Cardiac fibroblast (primary cell): ENCODE measurements around the gene EHD3.

Experiments
- DNase-seq, 2 donors: peaks; one replicate each; pipeline versions ENCODE4 v3.0.0 to v3.0.0-alpha.2; 2010; ENCODE audit warnings: low read depth in 2 of 2
- H3K4me3 ChIP-seq, 2 donors: replicated peaks in 1 of 2; 1 replicate in 1 of 2; 2 replicates in 1 of 2; pipeline ENCODE4 v1.5.1; 2011; ENCODE audit warnings: low read depth in 2 of 2, low read length in 2 of 2, mild to moderate bottlenecking in 2 of 2, moderate library complexity in 1 of 2
- CTCF ChIP-seq: IDR thresholded peaks from one replicate; pipeline ENCODE4 v1.5.1; 2011; ENCODE audit warnings: low read depth, mild to moderate bottlenecking, low read length, inconsistent platforms

The EHD3 gene

GRCh38 chr2:31253356-31254131 is 19.6 kb downstream of the EHD3 start:
- H3K4me3 ChIP-seq: no peak overlapping the region
- DNase-seq: no peak
- TF ChIP-seq CTCF: no peak

GRCh38 chr2:31254237-31255203 is 20.6 kb downstream of the EHD3 start:
- TF ChIP-seq CTCF: no peak
- H3K4me3 ChIP-seq: no peak overlapping the region
- DNase-seq: no peak

GRCh38 chr2:31255911-31256571 is 22.1 kb downstream of the EHD3 start:
- H3K4me3 ChIP-seq: no peak overlapping the region
- DNase-seq: no peak
- TF ChIP-seq CTCF: no peak

- no peak for DNase-seq
- TF ChIP-seq CTCF: no peak
- H3K4me3 ChIP-seq: no peak overlapping the region
Measured at GRCh38 chr2:31256611-31257382, 22.8 kb downstream of the EHD3 start.

DNA sequence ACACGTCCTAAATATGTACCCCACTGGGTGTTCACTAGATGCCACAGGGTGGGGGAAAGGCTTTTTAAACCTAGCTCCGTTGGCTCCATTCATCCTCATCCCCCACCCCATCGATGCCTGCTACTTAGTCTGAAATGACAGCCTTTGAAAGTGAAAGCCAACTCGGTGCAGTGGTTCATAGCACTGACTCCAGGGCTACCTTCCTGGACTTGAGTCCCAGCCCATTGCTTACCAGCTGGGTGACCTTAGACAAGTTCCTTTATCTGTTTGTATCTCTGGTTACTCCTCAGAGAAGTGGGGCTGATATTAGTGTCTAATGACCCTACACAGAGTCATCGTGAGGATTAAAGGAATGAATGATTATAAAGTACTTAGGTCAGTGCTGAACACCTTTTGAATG is 24.4 kb downstream of the EHD3 start:
- no peak for DNase-seq
- no peak for TF ChIP-seq CTCF
- H3K4me3 ChIP-seq: no peak overlapping the region

- no peak for DNase-seq
- no peak for TF ChIP-seq CTCF
- no peak overlapping the region for H3K4me3 ChIP-seq
Measured at GRCh38 chr2:31259075-31259474, 25.1 kb downstream of the EHD3 start.
